PC-3 (cell line): ENCODE results near the gene TPD52L1. TPM values are rescaled to one million over a fixed set of nuclear protein-coding genes. Genes with fewer than 3 reads are reported as not detected.

Experiments
- ATAC-seq: fragments of 200-7000 bp; cut with Tn5 transposase; 2 replicates; pipeline ENCODE4 v1.9.1; 2020; ENCODE audit warnings: mild to moderate bottlenecking, moderate library complexity
- BruUV-seq: library from RNA; stranded (reverse); fragments of 400-500 nt; replicated peaks from 2 replicates; lab custom pipeline; 2021; lab: Mats Ljungman, UMichigan
- CTCF ChIA-PET: fragments of 300-600 bp; sonication (Branson Sonifier 250); formaldehyde crosslinking; loops from one replicate; lab custom pipeline; 2022; ENCODE audit warnings: antibody characterized with exemption; lab: Charles Lee
- POLR2A ChIA-PET: fragments of 300-600 bp; sonication (Branson Sonifier 250); formaldehyde crosslinking; loops from one replicate; lab custom pipeline; 2022; ENCODE audit warnings: antibody characterized with exemption; ENCODE audit not compliant: unreplicated experiment; lab: Charles Lee
- DNase-seq: peaks from one replicate; pipeline ENCODE4 v3.0.0-alpha.2; 2015
- H2AFZ ChIP-seq: fragments of 300-600 bp; sonication (generic); 2 replicates; pipeline ENCODE4 v1.6.0; 2016; ENCODE audit warnings: antibody characterized with exemption, low read length
- H3F3A ChIP-seq: fragments of 300-600 bp; sonication (generic); one replicate; pipeline ENCODE4 v1.6.0; 2017; ENCODE audit warnings: antibody characterized with exemption, low read length, control low read depth, mild to moderate bottlenecking; ENCODE audit not compliant: unreplicated experiment
- H3K27ac ChIP-seq: fragments of 300-600 bp; sonication (generic); 2 replicates; pipeline ENCODE4 v1.5.1; 2016; ENCODE audit warnings: mild to moderate bottlenecking, low read length
- H3K27me3 ChIP-seq: fragments of 300-600 bp; sonication (generic); 2 replicates; pipeline ENCODE4 v1.6.1; 2016; ENCODE audit warnings: low read length, mixed read lengths
- H3K36me3 ChIP-seq: fragments of 300-600 bp; sonication (generic); 2 replicates; pipeline ENCODE4 v1.6.1; 2016; ENCODE audit warnings: low read depth, mixed run types, low read length, mixed read lengths
- H3K4me1 ChIP-seq: fragments of 300-600 bp; sonication (generic); 2 replicates; pipeline ENCODE4 v1.5.1; 2016; ENCODE audit warnings: low read length; ENCODE audit not compliant: insufficient read depth
- H3K4me2 ChIP-seq: fragments of 300-600 bp; sonication (generic); 2 replicates; pipeline ENCODE4 v1.6.0; 2016; ENCODE audit warnings: low read length
- H3K4me3 ChIP-seq: fragments of 300-600 bp; sonication (generic); 2 replicates; pipeline ENCODE4 v1.5.1; 2016; ENCODE audit warnings: mild to moderate bottlenecking, low read length, mixed read lengths
- H3K79me2 ChIP-seq: fragments of 300-600 bp; sonication (generic); 2 replicates; pipeline ENCODE4 v1.6.1; 2017; ENCODE audit warnings: low read length, mixed read lengths
- H3K9ac ChIP-seq: fragments of 300-600 bp; sonication (generic); 2 replicates; pipeline ENCODE4 v1.6.0; 2016; ENCODE audit warnings: mild to moderate bottlenecking, low read length
- H3K9me2 ChIP-seq: fragments of 300-600 bp; sonication (generic); replicated peaks from 2 replicates; pipeline ENCODE4 v1.6.1; 2016; ENCODE audit warnings: mixed run types, low read length, mixed read lengths
- H3K9me3 ChIP-seq: fragments of 300-600 bp; sonication (generic); 2 replicates; pipeline ENCODE4 v1.6.1; 2016; ENCODE audit warnings: low read length, mixed read lengths
- H4K20me1 ChIP-seq: fragments of 300-600 bp; sonication (generic); 2 replicates; pipeline ENCODE4 v1.6.1; 2016; ENCODE audit warnings: low read length, mixed read lengths
- CTCF ChIP-seq: fragments of 300-600 bp; sonication (generic); conservative IDR thresholded peaks from 2 replicates; pipeline ENCODE4 v1.5.1; 2017; ENCODE audit warnings: antibody characterized with exemption, low read depth, mild to moderate bottlenecking, low read length
- EZH2 ChIP-seq: fragments of 300-600 bp; sonication (generic); IDR thresholded peaks from one replicate; pipeline ENCODE4 v1.6.1; 2017; ENCODE audit warnings: antibody characterized with exemption, mild to moderate bottlenecking, low read length; ENCODE audit not compliant: unreplicated experiment
- EZH2phosphoT487 ChIP-seq: fragments of 300-600 bp; sonication (generic); IDR thresholded peaks from 2 replicates; pipeline ENCODE4 v1.6.1; 2018; ENCODE audit warnings: mild to moderate bottlenecking, antibody characterized with exemption, low read length, borderline replicate concordance
- intact Hi-C: fragments of 100-400 bp; cut with micrococcal nuclease; formaldehyde crosslinking; loops from 2 replicates; pipeline ENCODE4 v1.9.0; 2023
- total RNA-seq: library from RNA; depleted of rRNA; stranded (reverse); fragments of >200 nt; gene quantifications from 2 replicates; pipeline ENCODE4 v1.2.3, GENCODE V29; 2014

Gene TPD52L1
- total RNA-seq, 1 experiment from 2014 or later = 39.4 TPM

DNA sequence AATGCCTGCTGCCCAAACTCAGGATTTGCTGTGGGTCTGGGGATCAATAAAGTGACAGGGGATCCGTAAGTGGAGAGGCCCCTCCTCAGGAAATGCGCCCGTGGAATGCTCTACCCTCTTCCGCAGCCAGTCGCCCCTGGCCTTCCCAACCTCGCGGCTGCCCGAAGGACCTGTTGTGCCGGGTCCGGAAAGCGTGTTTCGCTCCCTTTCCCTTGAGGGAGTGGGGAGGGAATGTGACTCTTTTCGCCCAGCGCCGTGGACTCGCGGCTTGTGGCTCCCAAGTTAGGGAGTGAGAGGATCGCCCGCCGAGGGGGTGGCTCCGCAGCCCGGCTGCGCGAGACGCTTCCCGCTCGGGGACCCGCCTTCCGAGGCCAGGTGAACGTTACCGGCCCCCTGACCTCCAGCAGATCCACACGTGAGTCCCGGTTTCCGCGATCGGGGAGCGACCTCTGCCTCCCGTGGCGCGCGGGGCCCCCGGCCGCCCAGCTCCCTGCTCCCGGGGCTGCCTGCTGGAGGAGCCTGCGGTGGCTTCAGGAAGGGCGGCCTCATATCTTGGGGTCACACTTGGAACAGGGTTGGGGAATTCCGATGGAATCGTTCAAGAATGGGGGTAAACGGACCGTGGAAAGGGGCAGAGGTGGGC lies 666 bp downstream of the TPD52L1 start:
- H3K36me3 ChIP-seq = no peaks in the 10 kb centered on the region
- ChIA-PET CTCF (interaction anchor here (1.0 kb wide), 1 partner anchor 38 kb away, joined by 3 read pairs; no protein-coding TSS in a partner anchor), POLR2A (no interaction called here)
- no peak overlapping the region for H3K27ac ChIP-seq
- no peaks in the 10 kb centered on the region for H3F3A ChIP-seq
- H3K4me1 ChIP-seq = peaks cover 4% of the 10 kb centered on the region; the same call in 1 of the 2 replicates
- no TSS peak for BruUV-seq
- peak overlapping the region; percentile 98 for H3K4me2 ChIP-seq
- peak overlapping the region; percentile 70 for H3K9ac ChIP-seq
- intact Hi-C loops = loop anchor here (1.0 to 5.0 kb wide), 3 partner anchors 38 to 284 kb away; no protein-coding TSS in a partner anchor
- DNase-seq = peak; percentile 22
- no peaks in the 10 kb centered on the region for H3K27me3 ChIP-seq
- TF ChIP-seq EZH2phosphoT487 = no peak
- TF ChIP-seq CTCF = no peak
- no peak for TF ChIP-seq EZH2
- no peaks in the 10 kb centered on the region for H4K20me1 ChIP-seq
- H3K4me3 ChIP-seq = peak overlapping the region; percentile 86
- no peaks in the 10 kb centered on the region for H3K79me2 ChIP-seq
- no peaks in the 10 kb centered on the region for H3K9me3 ChIP-seq
- ATAC-seq = peak; percentile 47
- H3K9me2 ChIP-seq = no peaks in the 10 kb centered on the region
- H2AFZ ChIP-seq = peak overlapping the region; percentile 97

GRCh38 chr6:125154761-125155135 lies 1.2 kb downstream of the TPD52L1 start:
- POLR2A ChIA-PET = no interaction called here

More at GRCh38 chr6:125154761-125155135, 1.2 kb downstream of the TPD52L1 start:
- Histone ChIP-seq H3K9ac (peak overlapping the region; percentile 70), H4K20me1 (no peaks in the 10 kb centered on the region), H3K36me3 (no peaks in the 10 kb centered on the region), H3K4me2 (peak overlapping the region; percentile 98), H3K27ac (no peak overlapping the region), H2AFZ (peak overlapping the region; percentile 97), H3K27me3 (no peaks in the 10 kb centered on the region), H3K4me1 (peaks cover 4% of the 10 kb centered on the region; the same call in 1 of the 2 replicates), H3F3A (no peaks in the 10 kb centered on the region), H3K79me2 (no peaks in the 10 kb centered on the region), H3K9me3 (no peaks in the 10 kb centered on the region), H3K9me2 (no peaks in the 10 kb centered on the region), H3K4me3 (peak overlapping the region; percentile 86)
- CTCF ChIA-PET = no interaction called here
- BruUV-seq = TSS peak; percentile 38
- TF ChIP-seq EZH2phosphoT487 (no peak), EZH2 (no peak), CTCF (peak; percentile 58)
- ATAC-seq (peak; percentile 37), DNase-seq (peak; percentile 58)
- intact Hi-C loops = loop anchor here (1.0 to 5.0 kb wide), 3 partner anchors 38 to 284 kb away; no protein-coding TSS in a partner anchor
